ENCODE results near the gene VWDE. TPM values are rescaled to one million over a fixed set of nuclear protein-coding genes. Genes with fewer than 3 reads are reported as not detected.

VWDE gene
- polyA plus RNA-seq, 2 of the 4 experiments (the other 2 are of a cell fraction), result 1.2 to 2.4 TPM

GRCh38 chr7:12337095-12337494, 66.6 kb downstream of the VWDE start:
- H3K27ac ChIP-seq, result no peak overlapping the region
- H3K9me3 ChIP-seq, result no peaks in the 10 kb centered on the region
- TF ChIP-seq TP53 (CRISPR knock-in tag; IDR thresholded peaks at IDR 0.05), result no peak
- TF ChIP-seq NFE2L2 (conservative IDR thresholded peaks at IDR 0.05; ENCODE audit: low read length), result no peak
- TF ChIP-seq MYC (IDR thresholded peaks at IDR 0.05; ENCODE audit: borderline replicate concordance, low read length), result no peak
- no peak for TF ChIP-seq SMC3 (IDR thresholded peaks at IDR 0.05)
- no peak for TF ChIP-seq RAD21 (conservative IDR thresholded peaks at IDR 0.05 in 1 of 2, IDR thresholded peaks at IDR 0.05 in 1 of 2)
- no peak for TF ChIP-seq REST (IDR thresholded peaks at IDR 0.05)
- TF ChIP-seq ATOH8 (CRISPR knock-in tag; IDR thresholded peaks at IDR 0.05; ENCODE audit: low read depth), result no peak
- no peak for TF ChIP-seq HOXA7 (CRISPR knock-in tag; IDR thresholded peaks at IDR 0.05)
- TF ChIP-seq PBX3 (IDR thresholded peaks at IDR 0.05), result no peak
- TF ChIP-seq POLR2AphosphoS2 (conservative IDR thresholded peaks at IDR 0.05; ENCODE audit: low read length), result no peak
- TF ChIP-seq HEYL (CRISPR knock-in tag; IDR thresholded peaks at IDR 0.05), result no peak
- ChIA-PET POLR2A (no interaction called here), CTCF (interaction anchor here (1.1 kb wide), 1 partner anchor 15 kb away, joined by 4 read pairs; no protein-coding TSS in a partner anchor)
- FAIRE-seq (no peak), DNase-seq (ENCODE audit: low read depth in 1 of 2, low spot score in 1 of 2) (no peak), ATAC-seq (no peak)
- no peak overlapping the region for H3K4me3 ChIP-seq
- H3K4me1 ChIP-seq, result no peaks in the 10 kb centered on the region
- 78% methylated on average over 2 of the region's 2 CpGs for WGBS (ENCODE audit: missing lambda C conversion rate)
- no peak overlapping the region for H3K4me2 ChIP-seq

GRCh38 chr7:12328888-12329770, 74.5 kb downstream of the VWDE start:
- TF ChIP-seq FOSL2 (IDR thresholded peaks at IDR 0.05) (no peak), FOSL2 (CRISPR knock-in tag; IDR thresholded peaks at IDR 0.05) (0 out of 2 replicates have a peak, but pooled peaks have one; percentile 7), ZC3H11A (IDR thresholded peaks at IDR 0.05) (no peak)
- FAIRE-seq (no peak), ATAC-seq (no peak), DNase-seq (ENCODE audit: low read depth in 1 of 2, low spot score in 1 of 2) (no peak)
- Histone ChIP-seq H3K4me1 (no peaks in the 10 kb centered on the region), H3K9me3 (no peaks in the 10 kb centered on the region), H3K4me2 (no peak overlapping the region), H3K4me3 (no peak overlapping the region), H3K27ac (no peak overlapping the region)
- ChIA-PET POLR2A (no interaction called here), CTCF (no interaction called here)
- 74% methylated on average over 6 of the region's 6 CpGs for WGBS (ENCODE audit: missing lambda C conversion rate)

GRCh38 chr7:12327922-12328321, 75.7 kb downstream of the VWDE start:
- FAIRE-seq (no peak), DNase-seq (ENCODE audit: low read depth in 1 of 2, low spot score in 1 of 2) (no peak)
- 69% methylated on average over 3 of the region's 3 CpGs for WGBS (ENCODE audit: missing lambda C conversion rate)
- TF ChIP-seq EHMT2 (IDR thresholded peaks at IDR 0.05; ENCODE audit: low read depth), result no peak
- no peak for TF ChIP-seq BHLHE40 (IDR thresholded peaks at IDR 0.05; ENCODE audit: low read depth, low read length)
- TF ChIP-seq ESRRA (IDR thresholded peaks at IDR 0.05; ENCODE audit: borderline replicate concordance, low read length), result no peak
- no peak for TF ChIP-seq HDAC2 (IDR thresholded peaks at IDR 0.05)
- no peak for TF ChIP-seq CHD2 (IDR thresholded peaks at IDR 0.05; ENCODE audit: low read length, partially characterized antibody)
- no peak for TF ChIP-seq KDM5A (IDR thresholded peaks at IDR 0.05)
- TF ChIP-seq RARB (CRISPR knock-in tag; IDR thresholded peaks at IDR 0.05), result no peak
- TF ChIP-seq FOSL2 (IDR thresholded peaks at IDR 0.05), result no peak
- TF ChIP-seq FOSL2 (CRISPR knock-in tag; IDR thresholded peaks at IDR 0.05), result no peak
- TF ChIP-seq KDM1A (IDR thresholded peaks at IDR 0.05; ENCODE audit: low read depth), result no peak
- TF ChIP-seq HOXB13 (CRISPR knock-in tag; IDR thresholded peaks at IDR 0.05; ENCODE audit: low read depth), result no peak
- no peak for TF ChIP-seq RNF2 (IDR thresholded peaks at IDR 0.05; ENCODE audit: borderline replicate concordance, low read depth)
- TF ChIP-seq HMGXB4 (CRISPR knock-in tag; IDR thresholded peaks at IDR 0.05; ENCODE audit: borderline replicate concordance), result no peak
- TF ChIP-seq NPAS2 (CRISPR knock-in tag; IDR thresholded peaks at IDR 0.05; ENCODE audit: borderline replicate concordance), result no peak
- TF ChIP-seq SMC3 (IDR thresholded peaks at IDR 0.05), result no peak
- no peak for TF ChIP-seq GATA3 (IDR thresholded peaks at IDR 0.05; ENCODE audit: borderline replicate concordance)

More at GRCh38 chr7:12327922-12328321, 75.7 kb downstream of the VWDE start:
- H3K4me3 ChIP-seq, result no peak overlapping the region
- CTCF ChIA-PET, result no interaction called here
- H3K4me2 ChIP-seq, result no peak overlapping the region
- no peak for ATAC-seq
- no peaks in the 10 kb centered on the region for H3K9me3 ChIP-seq
- POLR2A ChIA-PET, result no interaction called here
- H3K4me1 ChIP-seq, result no peaks in the 10 kb centered on the region
- H3K27ac ChIP-seq, result no peak overlapping the region
